IPS-15b (cell line): ENCODE data around the gene DISP2.
A peak's percentile ranks its signal among the peaks of the same experiment; 100 is the strongest.

Source experiments
- H3K27me3 ChIP-seq: one replicate; pipeline ENCODE4 v1.6.1; 2013; ENCODE audit warnings: low read length; ENCODE audit not compliant: control insufficient read depth, insufficient read depth
- H3K36me3 ChIP-seq: one replicate; pipeline ENCODE4 v1.6.1; 2013; ENCODE audit warnings: low read length; ENCODE audit not compliant: control insufficient read depth, insufficient read depth
- H3K4me1 ChIP-seq: one replicate; pipeline ENCODE4 v1.6.1; 2013; ENCODE audit warnings: mild to moderate bottlenecking, low read length; ENCODE audit not compliant: control insufficient read depth, insufficient read depth
- H3K4me3 ChIP-seq: one replicate; pipeline ENCODE4 v1.5.1; 2013; ENCODE audit warnings: low read depth, low read length
- H3K9ac ChIP-seq: one replicate; pipeline ENCODE4 v1.6.1; 2013; ENCODE audit warnings: low read depth, mild to moderate bottlenecking, low read length
- H3K9me3 ChIP-seq: one replicate; pipeline ENCODE4 v1.6.1; 2013; ENCODE audit warnings: mild to moderate bottlenecking, low read length; ENCODE audit not compliant: control insufficient read depth, insufficient read depth

Gene DISP2

DNA sequence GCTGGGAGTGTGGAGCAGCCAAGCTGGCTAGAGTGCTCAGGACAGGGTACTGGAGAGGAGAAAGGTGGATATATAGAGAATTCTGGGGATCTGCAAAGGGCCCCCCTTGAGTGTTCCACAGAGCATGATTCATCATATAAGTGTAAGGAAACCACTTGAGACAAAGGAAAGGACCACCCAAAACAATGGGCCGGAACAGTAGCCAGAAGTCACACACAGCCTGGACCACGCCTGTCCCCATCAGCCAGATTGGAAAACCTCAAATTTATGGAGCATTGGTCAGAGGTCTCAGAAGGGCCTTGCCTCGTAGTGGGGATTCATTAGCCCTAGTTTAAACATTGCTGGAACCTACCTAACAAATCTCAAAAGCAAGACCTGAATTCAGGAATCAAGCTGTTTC, 19.6 kb downstream of the DISP2 start:
- no peaks in the 10 kb centered on the region for H3K36me3 ChIP-seq
- peaks cover 5% of the 10 kb centered on the region for H3K4me1 ChIP-seq
- H3K27me3 ChIP-seq, result no peaks in the 10 kb centered on the region
- H3K9ac ChIP-seq, result no peak overlapping the region
- no peak overlapping the region for H3K4me3 ChIP-seq
- no peaks in the 10 kb centered on the region for H3K9me3 ChIP-seq

DNA sequence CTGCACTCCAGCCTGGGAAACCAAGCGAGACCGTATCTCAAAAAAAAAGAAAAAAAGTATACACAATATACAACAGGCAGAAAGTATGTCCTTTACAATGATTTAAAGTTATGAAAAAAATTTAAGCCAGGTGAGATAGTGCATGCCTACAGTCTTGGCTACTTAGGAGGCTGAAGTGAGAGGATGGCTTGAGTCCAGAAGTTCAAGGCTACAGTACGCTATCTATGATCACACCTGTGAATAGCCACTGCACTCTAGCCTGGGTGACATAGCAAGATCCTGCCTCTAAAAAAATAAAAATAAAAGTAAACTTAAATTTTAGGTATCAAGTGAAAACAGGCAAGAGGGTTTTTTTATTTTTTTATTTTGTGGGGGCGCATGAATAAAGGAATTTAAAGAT, 21.4 kb downstream of the DISP2 start:
- H3K9ac ChIP-seq, result no peak overlapping the region
- no peak overlapping the region for H3K4me3 ChIP-seq
- H3K9me3 ChIP-seq, result no peaks in the 10 kb centered on the region
- H3K27me3 ChIP-seq, result no peaks in the 10 kb centered on the region
- no peaks in the 10 kb centered on the region for H3K36me3 ChIP-seq
- peaks cover 5% of the 10 kb centered on the region for H3K4me1 ChIP-seq

DNA sequence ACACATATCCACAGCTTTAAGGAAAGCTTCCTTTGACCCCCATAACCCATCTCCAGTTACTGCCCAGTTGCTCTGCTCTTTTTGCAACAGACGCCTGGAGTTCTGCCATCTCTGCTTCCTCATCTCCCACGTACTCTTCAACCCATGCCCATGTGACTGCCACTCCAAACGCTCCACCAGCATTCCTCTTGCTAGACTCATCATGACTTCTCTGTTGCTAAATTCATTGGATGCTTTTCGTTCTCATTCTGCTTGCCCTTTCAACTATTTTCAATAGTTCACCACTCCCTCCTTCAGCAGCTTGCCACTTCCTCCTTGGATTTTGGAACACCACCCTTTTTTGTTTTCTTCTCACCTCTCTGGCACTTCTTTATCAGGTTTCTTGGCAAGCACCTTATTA, 21.8 kb downstream of the DISP2 start:
- no peaks in the 10 kb centered on the region for H3K36me3 ChIP-seq
- no peak overlapping the region for H3K4me3 ChIP-seq
- no peak overlapping the region for H3K9ac ChIP-seq
- no peaks in the 10 kb centered on the region for H3K9me3 ChIP-seq
- no peaks in the 10 kb centered on the region for H3K27me3 ChIP-seq
- H3K4me1 ChIP-seq, result peaks cover 5% of the 10 kb centered on the region

DNA sequence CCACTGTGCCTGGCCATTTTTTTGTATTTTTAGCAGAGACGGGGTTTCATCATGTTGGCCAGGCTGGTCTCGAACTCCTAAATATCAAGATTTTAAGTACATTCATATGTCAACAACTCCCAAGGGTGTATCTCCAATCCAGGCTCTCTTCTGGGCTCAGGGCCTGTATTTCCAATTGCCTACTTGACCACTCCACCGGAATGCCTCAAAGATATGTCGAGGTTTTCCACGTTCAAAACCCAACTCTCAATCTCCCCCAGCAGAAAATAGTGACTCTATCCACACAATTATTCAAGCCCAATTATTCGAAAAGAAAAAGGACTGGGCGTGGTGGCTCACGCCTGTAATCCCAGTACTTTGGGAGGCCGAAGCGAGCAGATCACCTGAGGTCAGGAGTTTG, 22.6 kb downstream of the DISP2 start:
- no peaks in the 10 kb centered on the region for H3K27me3 ChIP-seq
- H3K9me3 ChIP-seq, result no peaks in the 10 kb centered on the region
- no peaks in the 10 kb centered on the region for H3K36me3 ChIP-seq
- no peak overlapping the region for H3K9ac ChIP-seq
- peaks cover 5% of the 10 kb centered on the region for H3K4me1 ChIP-seq
- H3K4me3 ChIP-seq, result no peak overlapping the region

DNA sequence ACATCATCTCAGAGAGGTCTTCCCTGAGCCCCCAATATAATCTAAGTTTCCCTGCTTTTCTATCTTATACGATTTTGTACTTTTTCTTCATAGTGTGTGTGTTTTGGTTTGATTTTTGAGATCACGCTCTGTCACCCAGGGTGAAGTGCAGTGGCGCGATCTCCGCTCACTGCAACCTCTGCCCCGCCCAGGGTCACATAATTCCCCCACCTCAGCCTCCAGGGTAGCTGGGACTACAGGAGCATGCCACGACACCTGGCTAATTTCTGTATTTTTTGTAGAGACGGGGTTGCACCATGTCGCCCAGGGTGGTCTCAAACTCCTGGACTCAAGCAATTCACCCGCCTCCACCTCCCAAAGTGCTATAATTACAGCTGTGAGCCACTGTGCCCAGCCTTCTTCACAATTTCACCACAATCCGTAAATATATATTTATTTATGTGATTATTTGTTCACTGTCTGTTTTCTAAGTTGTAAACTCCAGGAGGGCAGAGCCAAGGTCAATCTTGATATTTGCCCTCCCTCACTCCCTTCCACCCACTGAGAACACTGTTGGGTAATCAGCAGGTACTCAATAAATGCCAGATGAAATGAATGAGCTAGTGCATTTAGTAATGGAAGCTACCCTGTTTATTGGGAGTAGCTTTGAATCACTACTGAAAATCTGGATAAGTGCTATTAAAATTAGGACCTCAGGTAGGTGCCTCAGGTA, 24.0 kb downstream of the DISP2 start:
- peak overlapping the region; percentile 79 for H3K4me3 ChIP-seq
- peak overlapping the region; percentile 48 for H3K9ac ChIP-seq
- no peaks in the 10 kb centered on the region for H3K27me3 ChIP-seq
- H3K36me3 ChIP-seq, result peaks cover 9% of the 10 kb centered on the region
- H3K9me3 ChIP-seq, result no peaks in the 10 kb centered on the region
- peaks cover 5% of the 10 kb centered on the region for H3K4me1 ChIP-seq

DNA sequence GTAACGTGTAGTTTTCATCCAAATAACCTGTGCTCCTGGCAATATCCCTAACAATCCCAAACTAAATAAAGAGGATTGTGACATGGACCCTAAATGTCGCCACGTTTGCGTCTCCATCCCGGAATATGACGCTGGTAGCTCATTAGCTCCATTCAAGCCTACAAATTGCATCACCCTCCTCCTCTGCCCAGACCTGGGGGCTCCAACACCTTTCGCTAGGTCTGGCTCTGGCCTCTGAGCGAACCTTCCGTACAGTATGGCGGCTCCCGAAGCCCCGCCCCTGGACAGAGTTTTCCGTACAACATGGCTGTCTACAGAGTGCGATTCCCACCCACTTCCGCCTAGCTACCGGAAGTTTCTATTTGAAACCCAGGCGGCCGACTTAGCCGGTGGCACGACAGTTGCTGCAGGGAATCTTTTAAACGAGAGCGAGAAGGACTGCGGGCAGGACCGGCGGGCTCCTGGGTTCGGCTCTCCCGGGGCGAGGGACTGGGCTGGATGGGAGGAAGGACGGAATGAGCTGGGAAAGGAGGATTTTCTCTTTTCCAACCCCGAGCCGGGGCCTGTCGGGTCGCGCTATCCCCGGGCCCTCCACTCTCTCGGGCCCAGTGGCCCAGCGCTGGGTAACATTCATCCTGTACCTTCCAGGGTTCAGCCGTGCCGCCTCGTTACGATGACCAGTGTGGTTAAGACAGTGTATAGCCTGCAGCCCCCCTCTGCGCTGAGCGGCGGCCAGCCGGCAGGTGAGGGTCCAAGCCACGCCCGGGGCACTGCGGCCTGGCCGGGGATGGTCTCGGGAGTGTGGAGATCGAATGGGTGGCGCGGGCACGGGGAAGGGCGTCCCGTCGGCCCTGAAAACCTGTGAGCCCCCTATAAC, 24.8 kb downstream of the DISP2 start, which contains the start of gene KNSTRN:
TSS of gene KNSTRN (plus strand) at position 142 of the 877 bp plus-strand sequence. CDS start at position 257, 115 bp downstream.
- Histone ChIP-seq H3K36me3 (peaks cover 13% of the 10 kb centered on the region), H3K4me3 (peak within 1 kb of the TSS; percentile 79), H3K4me1 (peaks cover 5% of the 10 kb centered on the region), H3K9ac (peak within 1 kb of the TSS; percentile 84), H3K27me3 (no peaks in the 10 kb centered on the region), H3K9me3 (no peaks in the 10 kb centered on the region)

DNA sequence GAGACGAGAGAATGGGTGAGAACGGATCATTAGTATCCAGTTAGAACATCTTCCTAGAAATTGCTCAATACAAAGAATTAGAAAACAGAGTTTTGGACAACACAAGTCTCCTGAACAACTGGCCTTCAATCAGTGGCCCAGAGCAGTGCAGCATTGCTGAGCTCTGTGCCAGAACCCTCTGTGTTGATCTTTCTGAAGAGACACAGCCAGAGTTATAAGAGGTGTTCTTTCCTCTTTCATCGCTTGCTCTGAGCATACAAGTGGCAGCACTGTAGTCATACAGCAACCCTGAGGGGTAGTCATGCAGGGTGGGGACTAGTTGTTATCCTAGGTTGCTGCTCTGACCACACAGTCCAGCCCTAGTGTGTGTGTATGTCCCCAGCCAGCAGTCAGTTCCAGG, 28.5 kb downstream of the DISP2 start:
- Histone ChIP-seq H3K27me3 (no peaks in the 10 kb centered on the region), H3K4me1 (peaks cover 5% of the 10 kb centered on the region), H3K9me3 (no peaks in the 10 kb centered on the region), H3K9ac (no peak overlapping the region), H3K36me3 (peaks cover 27% of the 10 kb centered on the region), H3K4me3 (no peak overlapping the region)

DNA sequence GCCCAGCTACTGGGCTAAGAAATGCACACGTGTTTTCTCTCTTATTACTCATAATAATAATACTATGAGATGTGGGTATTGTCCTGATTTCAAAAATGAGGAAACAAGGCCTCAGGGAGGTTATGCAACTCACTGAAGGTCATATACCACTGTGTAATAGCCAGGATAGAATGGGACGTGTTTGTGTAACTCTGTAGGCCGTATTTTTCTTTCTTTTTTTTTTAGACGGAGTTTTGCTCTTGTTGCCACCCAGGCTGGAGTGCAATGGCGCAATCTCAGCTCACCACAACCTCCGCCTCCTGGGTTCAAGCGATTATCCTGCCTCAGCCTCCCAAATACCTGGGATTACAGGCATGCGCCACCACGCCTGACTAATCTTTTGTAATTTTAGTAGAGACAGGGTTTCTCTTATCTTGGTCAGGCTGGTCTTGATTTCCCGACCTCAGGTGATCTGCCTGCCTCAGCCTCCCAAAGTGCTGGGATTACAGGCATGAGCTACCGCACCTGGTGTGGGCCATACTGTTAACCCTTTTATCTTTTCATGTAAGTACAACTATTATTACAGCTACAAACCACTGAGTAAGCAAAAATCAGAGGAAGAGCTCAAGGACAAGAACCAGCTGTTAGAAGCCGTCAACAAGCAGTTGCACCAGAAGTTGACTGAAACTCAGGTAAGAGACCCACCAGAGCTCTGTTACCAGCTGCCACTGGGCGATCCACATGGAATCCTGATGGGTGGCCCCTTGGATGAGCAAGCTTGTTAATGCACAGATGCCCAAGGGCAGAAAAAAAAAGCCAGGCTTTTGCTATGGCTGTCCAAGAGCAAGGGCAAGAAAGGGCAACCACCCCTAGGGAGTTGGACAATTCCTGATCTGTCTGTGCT, 31.2 kb downstream of the DISP2 start:
- Histone ChIP-seq H3K9me3 (no peaks in the 10 kb centered on the region), H3K4me1 (no peaks in the 10 kb centered on the region), H3K4me3 (no peak overlapping the region), H3K36me3 (peaks cover 36% of the 10 kb centered on the region), H3K9ac (no peak overlapping the region), H3K27me3 (no peaks in the 10 kb centered on the region)

DNA sequence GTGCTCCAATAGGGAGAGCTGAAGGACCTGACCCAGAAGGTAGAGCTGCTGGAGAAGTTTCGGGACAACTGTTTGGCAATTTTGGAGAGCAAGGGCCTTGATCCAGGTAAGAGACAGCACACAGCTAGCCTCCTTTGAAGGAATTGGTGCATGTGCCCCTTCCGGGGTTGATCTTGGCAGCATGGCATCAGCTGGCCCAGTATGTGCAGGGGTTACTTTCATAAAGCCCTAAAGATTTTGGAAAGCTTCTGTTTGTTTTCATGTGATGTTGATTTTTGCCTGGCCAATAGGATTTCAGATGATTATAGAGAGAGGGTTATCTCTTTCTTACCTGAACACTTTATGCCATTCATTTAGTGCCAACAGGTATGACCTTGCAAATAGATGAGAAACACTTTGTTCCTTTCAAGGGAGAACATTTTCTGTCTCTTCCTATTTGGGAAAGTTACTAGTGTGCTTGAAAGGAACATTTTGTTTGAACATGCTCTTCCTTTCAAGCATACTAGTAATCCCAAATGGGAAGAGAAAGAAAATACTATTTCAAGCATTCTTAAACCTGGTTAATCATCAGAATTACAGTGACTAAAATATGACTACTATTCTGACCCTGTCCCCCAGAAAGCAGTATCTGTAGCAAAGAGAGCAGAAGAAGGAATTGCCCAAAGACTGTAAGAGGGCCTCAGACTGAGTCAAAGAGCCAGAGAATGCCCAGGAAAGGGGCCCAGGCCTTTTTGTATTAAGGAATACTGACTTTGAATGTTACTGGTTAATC, 32.0 kb downstream of the DISP2 start:
- Histone ChIP-seq H3K27me3 (no peaks in the 10 kb centered on the region), H3K36me3 (peaks cover 36% of the 10 kb centered on the region), H3K9me3 (no peaks in the 10 kb centered on the region), H3K9ac (no peak overlapping the region), H3K4me1 (no peaks in the 10 kb centered on the region), H3K4me3 (no peak overlapping the region)

DNA sequence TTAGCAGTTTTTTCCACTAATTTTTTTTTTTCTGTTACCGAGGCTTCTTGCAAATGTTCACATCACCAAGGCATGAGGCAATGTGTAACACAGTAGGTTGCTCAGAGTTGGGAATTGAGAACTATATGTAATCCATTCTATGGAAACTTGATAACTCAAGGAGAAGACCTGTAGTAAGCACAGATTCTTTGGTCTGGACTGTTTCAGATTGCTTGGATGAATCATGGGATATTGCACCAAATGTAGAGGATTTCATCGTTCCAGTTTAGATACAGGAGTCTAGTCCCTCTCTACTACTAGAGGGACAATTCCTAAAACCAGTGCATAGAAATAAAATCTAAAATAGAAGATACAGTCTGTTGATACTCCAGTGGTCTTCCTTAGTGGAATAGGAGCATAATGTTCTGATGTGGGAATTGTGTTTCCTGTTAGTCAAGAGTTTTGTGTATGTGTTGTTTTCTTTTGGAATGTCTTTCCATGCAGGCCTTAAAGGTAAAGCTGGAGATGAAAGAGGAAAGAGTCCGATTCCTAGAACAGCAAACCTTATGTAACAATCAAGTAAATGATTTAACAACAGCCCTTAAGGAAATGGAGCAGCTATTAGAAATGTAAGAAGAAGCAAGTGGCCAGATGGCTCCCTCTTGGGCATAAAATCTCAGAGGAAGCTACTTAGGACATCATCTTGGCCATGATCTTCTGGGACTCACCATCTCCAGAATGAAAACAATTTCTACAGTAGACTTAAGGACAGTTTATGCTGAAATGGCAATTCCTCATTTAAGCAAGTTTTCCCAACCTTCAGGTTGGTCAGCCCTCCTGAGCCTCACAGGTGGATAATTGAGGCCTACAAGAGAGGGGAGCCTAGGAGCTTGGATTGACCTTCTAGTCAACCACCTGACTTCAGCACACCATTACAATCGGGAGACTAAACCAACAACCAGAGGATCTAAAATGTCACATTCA, 35.2 kb downstream of the DISP2 start:
- Histone ChIP-seq H3K27me3 (no peaks in the 10 kb centered on the region), H3K9me3 (no peaks in the 10 kb centered on the region), H3K9ac (no peak overlapping the region), H3K4me1 (no peaks in the 10 kb centered on the region), H3K36me3 (peaks cover 23% of the 10 kb centered on the region), H3K4me3 (no peak overlapping the region)
